Fibroblast of lung (primary cell): ENCODE measurements around the gene PPIC. TPM values are rescaled to one million over a fixed set of nuclear protein-coding genes. Genes with fewer than 3 reads are reported as not detected.

ENCODE experiments used
- DNase-seq, 2 donors: peaks; one replicate each; pipeline versions ENCODE4 v3.0.0 to v3.0.0-alpha.2; 2010; ENCODE audit warnings: low read depth in 2 of 2
- H2AFZ ChIP-seq: 2 replicates; pipeline ENCODE4 v1.5.1; 2012; ENCODE audit warnings: low read length, control low read depth, inconsistent platforms
- H3K27ac ChIP-seq: 2 replicates; pipeline ENCODE4 v1.5.1; 2011; ENCODE audit warnings: low read length, control low read depth; ENCODE audit not compliant: insufficient read depth
- H3K27me3 ChIP-seq: 2 replicates; pipeline ENCODE4 v1.5.1; 2011; ENCODE audit warnings: mild to moderate bottlenecking, low read length; ENCODE audit not compliant: control insufficient read depth, insufficient read depth
- H3K36me3 ChIP-seq: 2 replicates; pipeline ENCODE4 v1.5.1; 2011; ENCODE audit warnings: low read length; ENCODE audit not compliant: control insufficient read depth, insufficient read depth
- H3K4me1 ChIP-seq: 2 replicates; pipeline ENCODE4 v1.5.1; 2011; ENCODE audit warnings: low read length; ENCODE audit not compliant: control insufficient read depth, insufficient read depth; ENCODE audit errors: extremely low read depth
- H3K4me2 ChIP-seq: 2 replicates; pipeline ENCODE4 v1.5.1; 2011; ENCODE audit warnings: low read length, control low read depth; ENCODE audit not compliant: insufficient read depth; ENCODE audit errors: extremely low read depth
- H3K4me3 ChIP-seq, 4 experiments: fragments of 200-600 bp in 1 of 4; sonication (generic) in 1 of 4; replicated peaks in 1 of 4; 2 replicates each; pipeline ENCODE4 v1.5.1; 2011 to 2016; ENCODE audit warnings: low read length in 4 of 4, low read depth in 3 of 4, mild to moderate bottlenecking in 3 of 4, control low read depth in 2 of 4, inconsistent platforms in 1 of 4, mixed read lengths in 1 of 4; ENCODE audit not compliant: insufficient read depth in 1 of 4; ENCODE audit errors: control extremely low read depth in 1 of 4
- H3K79me2 ChIP-seq: 2 replicates; pipeline ENCODE4 v1.5.1; 2012; ENCODE audit warnings: mild to moderate bottlenecking, low read length, inconsistent platforms; ENCODE audit not compliant: control insufficient read depth, insufficient read depth
- H3K9ac ChIP-seq: 2 replicates; pipeline ENCODE4 v1.5.1; 2011; ENCODE audit warnings: mild to moderate bottlenecking, low read length, control low read depth; ENCODE audit not compliant: insufficient read depth
- H3K9me3 ChIP-seq: 2 replicates; pipeline ENCODE4 v1.5.1; 2012; ENCODE audit warnings: low read depth, low read length; ENCODE audit not compliant: control insufficient read depth, insufficient read depth
- H4K20me1 ChIP-seq: 2 replicates; pipeline ENCODE4 v1.5.1; 2011; ENCODE audit warnings: low read length; ENCODE audit not compliant: control insufficient read depth, insufficient read depth; ENCODE audit errors: extremely low read depth
- EZH2 ChIP-seq: IDR thresholded peaks from 2 replicates; pipeline ENCODE4 v1.5.1; 2012; ENCODE audit warnings: low read length, control low read depth, mild to moderate bottlenecking; ENCODE audit errors: missing control alignments
- polyA plus RNA-seq, 2 donors: library from polyadenylated mRNA; depleted of rRNA in 1 of 2; stranded (reverse) in 1 of 2; unstranded in 1 of 2; fragments of >200 nt; gene quantifications; 2 replicates each; pipeline ENCODE4 v1.2.1, GENCODE V29; 2011 to 2012; ENCODE audit warnings: missing spikeins in 1 of 2
- total RNA-seq: library from RNA; depleted of rRNA; stranded (reverse); fragments of >200 nt; gene quantifications from 2 replicates; pipeline ENCODE4 v1.2.1, GENCODE V29; 2014
- TF ChIP-seq, protein P1 (sequence below), 2 donors: IDR thresholded peaks in 1 of 2; conservative IDR thresholded peaks in 1 of 2; 1 replicate in 1 of 2; 2 replicates in 1 of 2; pipeline ENCODE4 v1.5.1; 2011 to 2012; ENCODE audit warnings: low read length in 2 of 2, control low read depth in 1 of 2, inconsistent platforms in 1 of 2, low read depth in 1 of 2, mild to moderate bottlenecking in 1 of 2

The PPIC gene
- total and polyA plus RNA-seq, 2 donors (not counting 1 experiment from before 2014, with no cell fraction given) = 65.7 to 105 TPM

GRCh38 chr5:123028222-123028621 lies 8.3 kb downstream of the PPIC start:
- H3K4me3 ChIP-seq = no peak overlapping the region
- no peak overlapping the region for H2AFZ ChIP-seq
- H3K9ac ChIP-seq = no peak overlapping the region
- no peaks in the 10 kb centered on the region for H4K20me1 ChIP-seq
- peaks cover 10% of the 10 kb centered on the region for H3K36me3 ChIP-seq
- H3K79me2 ChIP-seq = no peaks in the 10 kb centered on the region
- no peaks in the 10 kb centered on the region for H3K27me3 ChIP-seq
- H3K27ac ChIP-seq = no peak overlapping the region
- no peak for TF ChIP-seq EZH2
- TF ChIP-seq, protein P1, sequence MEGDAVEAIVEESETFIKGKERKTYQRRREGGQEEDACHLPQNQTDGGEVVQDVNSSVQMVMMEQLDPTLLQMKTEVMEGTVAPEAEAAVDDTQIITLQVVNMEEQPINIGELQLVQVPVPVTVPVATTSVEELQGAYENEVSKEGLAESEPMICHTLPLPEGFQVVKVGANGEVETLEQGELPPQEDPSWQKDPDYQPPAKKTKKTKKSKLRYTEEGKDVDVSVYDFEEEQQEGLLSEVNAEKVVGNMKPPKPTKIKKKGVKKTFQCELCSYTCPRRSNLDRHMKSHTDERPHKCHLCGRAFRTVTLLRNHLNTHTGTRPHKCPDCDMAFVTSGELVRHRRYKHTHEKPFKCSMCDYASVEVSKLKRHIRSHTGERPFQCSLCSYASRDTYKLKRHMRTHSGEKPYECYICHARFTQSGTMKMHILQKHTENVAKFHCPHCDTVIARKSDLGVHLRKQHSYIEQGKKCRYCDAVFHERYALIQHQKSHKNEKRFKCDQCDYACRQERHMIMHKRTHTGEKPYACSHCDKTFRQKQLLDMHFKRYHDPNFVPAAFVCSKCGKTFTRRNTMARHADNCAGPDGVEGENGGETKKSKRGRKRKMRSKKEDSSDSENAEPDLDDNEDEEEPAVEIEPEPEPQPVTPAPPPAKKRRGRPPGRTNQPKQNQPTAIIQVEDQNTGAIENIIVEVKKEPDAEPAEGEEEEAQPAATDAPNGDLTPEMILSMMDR (conservative IDR thresholded peaks at IDR 0.05 in 1 of 2, IDR thresholded peaks at IDR 0.05 in 1 of 2; ENCODE audit: low read depth in 1 of 2, low read length in 2 of 2) = no peak
- no peak overlapping the region for H3K4me2 ChIP-seq
- no peaks in the 10 kb centered on the region for H3K9me3 ChIP-seq
- H3K4me1 ChIP-seq = no peaks in the 10 kb centered on the region
- DNase-seq = no peak

DNA sequence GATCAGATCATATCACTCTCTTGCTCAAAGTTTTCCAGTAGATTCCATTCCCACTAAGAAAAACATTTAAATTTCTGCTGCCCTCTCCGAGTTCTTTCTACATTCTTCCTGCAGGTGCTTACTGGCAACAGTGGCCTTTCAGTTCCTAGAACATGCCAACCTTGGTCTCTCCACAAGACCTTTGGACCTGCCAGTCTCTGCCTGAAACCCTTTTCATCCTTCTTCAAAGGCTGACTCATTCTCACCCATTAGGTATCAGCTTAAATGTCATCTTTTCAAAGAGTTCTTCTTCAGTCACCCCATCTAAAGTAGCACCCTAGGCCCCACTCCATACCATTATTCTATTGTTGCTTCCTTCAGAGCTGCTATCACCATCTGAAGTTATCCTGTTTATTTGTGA lies 21.8 kb downstream of the PPIC start:
- H4K20me1 ChIP-seq = no peaks in the 10 kb centered on the region
- H2AFZ ChIP-seq = no peak overlapping the region
- H3K4me2 ChIP-seq = no peak overlapping the region
- no peaks in the 10 kb centered on the region for H3K79me2 ChIP-seq
- no peaks in the 10 kb centered on the region for H3K36me3 ChIP-seq
- TF ChIP-seq, protein P1 (conservative IDR thresholded peaks at IDR 0.05 in 1 of 2, IDR thresholded peaks at IDR 0.05 in 1 of 2; ENCODE audit: low read depth in 1 of 2, low read length in 2 of 2) = no peak
- no peak for TF ChIP-seq EZH2
- no peaks in the 10 kb centered on the region for H3K4me1 ChIP-seq
- no peak for DNase-seq
- no peak overlapping the region for H3K9ac ChIP-seq
- no peak overlapping the region for H3K4me3 ChIP-seq
- no peak overlapping the region for H3K27ac ChIP-seq
- no peaks in the 10 kb centered on the region for H3K9me3 ChIP-seq
- H3K27me3 ChIP-seq = no peaks in the 10 kb centered on the region

DNA sequence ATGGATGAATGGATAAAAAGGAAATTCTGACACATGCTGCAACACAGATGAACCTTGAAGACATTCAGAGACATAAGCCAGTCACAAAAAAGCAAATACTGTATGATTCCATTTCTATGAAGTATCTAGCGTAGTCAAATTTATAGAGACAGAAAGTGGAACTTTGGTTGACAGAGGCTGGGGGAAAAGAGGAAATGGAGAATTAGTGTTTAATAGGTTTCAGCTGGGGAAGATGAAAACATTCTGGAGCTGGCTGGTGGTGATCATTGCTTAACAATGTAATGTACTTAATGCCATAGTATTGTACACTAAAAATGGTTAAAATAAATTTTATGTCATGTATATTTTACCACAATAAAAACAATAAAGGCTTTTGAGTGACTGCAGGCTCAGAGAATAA lies 24.2 kb downstream of the PPIC start:
- Histone ChIP-seq H3K4me3 (no peak overlapping the region), H3K36me3 (no peaks in the 10 kb centered on the region), H3K9me3 (no peaks in the 10 kb centered on the region), H3K4me2 (no peak overlapping the region), H3K27ac (no peak overlapping the region), H3K4me1 (no peaks in the 10 kb centered on the region), H2AFZ (no peak overlapping the region), H3K79me2 (no peaks in the 10 kb centered on the region), H4K20me1 (no peaks in the 10 kb centered on the region), H3K27me3 (no peaks in the 10 kb centered on the region), H3K9ac (no peak overlapping the region)
- TF ChIP-seq, protein P1 (conservative IDR thresholded peaks at IDR 0.05 in 1 of 2, IDR thresholded peaks at IDR 0.05 in 1 of 2; ENCODE audit: low read depth in 1 of 2, low read length in 2 of 2) = no peak
- no peak for TF ChIP-seq EZH2
- no peak for DNase-seq
